HepG2 (cell line): ENCODE results near the gene SRSF3. TPM values are rescaled to one million over a fixed set of nuclear protein-coding genes. Genes with fewer than 3 reads are reported as not detected.

Experiments
- ARNT ChIP-seq: fragments of 450-650 bp; IDR thresholded peaks from 2 replicates; pipeline ENCODE4 v1.6.1; 2017
- BHLHE40 ChIP-seq: IDR thresholded peaks from 2 replicates; pipeline ENCODE4 v1.6.1; 2011; ENCODE audit warnings: low read length, improper control_type of control experiment
- SYNCRIP ChIP-seq: fragments of 200-400 bp; formaldehyde crosslinking; IDR thresholded peaks from 2 replicates; pipeline ENCODE4 v1.6.1; 2018; ENCODE audit warnings: mild to moderate bottlenecking, low read depth, low read length; ENCODE audit not compliant: insufficient read depth
- ZNF589 ChIP-seq: sonication (generic); formaldehyde crosslinking; conservative IDR thresholded peaks from 2 replicates; pipeline ENCODE4 v1.8.0; 2022; ENCODE audit warnings: mild to moderate bottlenecking, moderate library complexity, missing genetic modification reagents
- ZNF614 ChIP-seq: IDR thresholded peaks from 2 replicates; pipeline ENCODE4 v1.6.1; 2018; ENCODE audit warnings: missing biosample characterization, missing genetic modification reagents, inconsistent platforms, borderline replicate concordance
- ZNF616 ChIP-seq: sonication (generic); formaldehyde crosslinking; IDR thresholded peaks from 2 replicates; pipeline ENCODE4 v1.5.0; 2020; ENCODE audit warnings: low read depth, mild to moderate bottlenecking, missing genetic modification reagents
- polyA plus RNA-seq, 8 experiments: library from polyadenylated mRNA; depleted of rRNA in 3 of 8; stranded (reverse) in 7 of 8; unstranded in 1 of 8; fragments of >200 nt; fragmentation: Illumina TruSeq in 4 of 8; extraction: Trizol in 4 of 8; gene quantifications; 2 replicates each; pipeline versions ENCODE4 v1.2.1 to v1.2.3, GENCODE V29; 2011 to 2016; ENCODE audit warnings: low read depth in 4 of 8, missing spikeins in 1 of 8, mixed read lengths in 1 of 8; ENCODE audit not compliant: insufficient read depth in 1 of 8
- total RNA-seq, 5 experiments: library from RNA; depleted of rRNA; stranded (reverse); fragments of >200 nt; fragmentation: Illumina TruSeq; extraction: Trizol; gene quantifications; 2 replicates each; pipeline ENCODE4 v1.2.3, GENCODE V29; 2016; ENCODE audit warnings: low read depth in 1 of 5
- TF ChIP-seq, protein P1 (sequence below), 2 experiments: fragments of 450-650 bp in 1 of 2; sonication (generic) in 1 of 2; formaldehyde crosslinking in 1 of 2; IDR thresholded peaks; 2 replicates each; pipeline versions ENCODE4 v1.6.1 to v1.8.0; 2016 to 2022; ENCODE audit warnings: antibody characterized with exemption in 1 of 2, mild to moderate bottlenecking in 1 of 2, missing genetic modification reagents in 1 of 2
- TF ChIP-seq, protein P2 (sequence below): sonication (generic); formaldehyde crosslinking; IDR thresholded peaks from one replicate; pipeline ENCODE4 v1.5.1; 2020; ENCODE audit warnings: mild to moderate bottlenecking, missing genetic modification reagents; ENCODE audit errors: not compliant biosample characterization
- TF ChIP-seq, protein P3 (sequence below): sonication (generic); IDR thresholded peaks from 2 replicates; pipeline ENCODE4 v1.6.1; 2016; ENCODE audit warnings: low read depth, borderline replicate concordance

SRSF3 gene
- total and polyA plus RNA-seq, 2 of the 13 experiments (the other 11 are each of a cell fraction or from before 2014, with no cell fraction given), result 206 to 684 TPM

GRCh38 chr6:36546920-36547645 is 47.1 kb upstream of the SRSF3 start, which contains the start of gene STK38 (continued):
- TF ChIP-seq ARNT (no peak), SYNCRIP (no peak), ZNF589 (CRISPR knock-in tag) (no peak), BHLHE40 (no peak), ZNF616 (CRISPR knock-in tag) (0 out of 2 replicates have a peak, but pooled peaks have one; percentile 39), ZNF614 (peak; percentile 80; the same call in 1 of the 2 replicates)
- TF ChIP-seq, protein P1, sequence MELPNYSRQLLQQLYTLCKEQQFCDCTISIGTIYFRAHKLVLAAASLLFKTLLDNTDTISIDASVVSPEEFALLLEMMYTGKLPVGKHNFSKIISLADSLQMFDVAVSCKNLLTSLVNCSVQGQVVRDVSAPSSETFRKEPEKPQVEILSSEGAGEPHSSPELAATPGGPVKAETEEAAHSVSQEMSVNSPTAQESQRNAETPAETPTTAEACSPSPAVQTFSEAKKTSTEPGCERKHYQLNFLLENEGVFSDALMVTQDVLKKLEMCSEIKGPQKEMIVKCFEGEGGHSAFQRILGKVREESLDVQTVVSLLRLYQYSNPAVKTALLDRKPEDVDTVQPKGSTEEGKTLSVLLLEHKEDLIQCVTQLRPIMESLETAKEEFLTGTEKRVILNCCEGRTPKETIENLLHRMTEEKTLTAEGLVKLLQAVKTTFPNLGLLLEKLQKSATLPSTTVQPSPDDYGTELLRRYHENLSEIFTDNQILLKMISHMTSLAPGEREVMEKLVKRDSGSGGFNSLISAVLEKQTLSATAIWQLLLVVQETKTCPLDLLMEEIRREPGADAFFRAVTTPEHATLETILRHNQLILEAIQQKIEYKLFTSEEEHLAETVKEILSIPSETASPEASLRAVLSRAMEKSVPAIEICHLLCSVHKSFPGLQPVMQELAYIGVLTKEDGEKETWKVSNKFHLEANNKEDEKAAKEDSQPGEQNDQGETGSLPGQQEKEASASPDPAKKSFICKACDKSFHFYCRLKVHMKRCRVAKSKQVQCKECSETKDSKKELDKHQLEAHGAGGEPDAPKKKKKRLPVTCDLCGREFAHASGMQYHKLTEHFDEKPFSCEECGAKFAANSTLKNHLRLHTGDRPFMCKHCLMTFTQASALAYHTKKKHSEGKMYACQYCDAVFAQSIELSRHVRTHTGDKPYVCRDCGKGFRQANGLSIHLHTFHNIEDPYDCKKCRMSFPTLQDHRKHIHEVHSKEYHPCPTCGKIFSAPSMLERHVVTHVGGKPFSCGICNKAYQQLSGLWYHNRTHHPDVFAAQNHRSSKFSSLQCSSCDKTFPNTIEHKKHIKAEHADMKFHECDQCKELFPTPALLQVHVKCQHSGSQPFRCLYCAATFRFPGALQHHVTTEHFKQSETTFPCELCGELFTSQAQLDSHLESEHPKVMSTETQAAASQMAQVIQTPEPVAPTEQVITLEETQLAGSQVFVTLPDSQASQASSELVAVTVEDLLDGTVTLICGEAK (IDR thresholded peaks at IDR 0.05), result no peak
- TF ChIP-seq, protein P1 (CRISPR knock-in tag; IDR thresholded peaks at IDR 0.05), result no peak; the same call in 1 of the 2 replicates
- TF ChIP-seq, protein P2, sequence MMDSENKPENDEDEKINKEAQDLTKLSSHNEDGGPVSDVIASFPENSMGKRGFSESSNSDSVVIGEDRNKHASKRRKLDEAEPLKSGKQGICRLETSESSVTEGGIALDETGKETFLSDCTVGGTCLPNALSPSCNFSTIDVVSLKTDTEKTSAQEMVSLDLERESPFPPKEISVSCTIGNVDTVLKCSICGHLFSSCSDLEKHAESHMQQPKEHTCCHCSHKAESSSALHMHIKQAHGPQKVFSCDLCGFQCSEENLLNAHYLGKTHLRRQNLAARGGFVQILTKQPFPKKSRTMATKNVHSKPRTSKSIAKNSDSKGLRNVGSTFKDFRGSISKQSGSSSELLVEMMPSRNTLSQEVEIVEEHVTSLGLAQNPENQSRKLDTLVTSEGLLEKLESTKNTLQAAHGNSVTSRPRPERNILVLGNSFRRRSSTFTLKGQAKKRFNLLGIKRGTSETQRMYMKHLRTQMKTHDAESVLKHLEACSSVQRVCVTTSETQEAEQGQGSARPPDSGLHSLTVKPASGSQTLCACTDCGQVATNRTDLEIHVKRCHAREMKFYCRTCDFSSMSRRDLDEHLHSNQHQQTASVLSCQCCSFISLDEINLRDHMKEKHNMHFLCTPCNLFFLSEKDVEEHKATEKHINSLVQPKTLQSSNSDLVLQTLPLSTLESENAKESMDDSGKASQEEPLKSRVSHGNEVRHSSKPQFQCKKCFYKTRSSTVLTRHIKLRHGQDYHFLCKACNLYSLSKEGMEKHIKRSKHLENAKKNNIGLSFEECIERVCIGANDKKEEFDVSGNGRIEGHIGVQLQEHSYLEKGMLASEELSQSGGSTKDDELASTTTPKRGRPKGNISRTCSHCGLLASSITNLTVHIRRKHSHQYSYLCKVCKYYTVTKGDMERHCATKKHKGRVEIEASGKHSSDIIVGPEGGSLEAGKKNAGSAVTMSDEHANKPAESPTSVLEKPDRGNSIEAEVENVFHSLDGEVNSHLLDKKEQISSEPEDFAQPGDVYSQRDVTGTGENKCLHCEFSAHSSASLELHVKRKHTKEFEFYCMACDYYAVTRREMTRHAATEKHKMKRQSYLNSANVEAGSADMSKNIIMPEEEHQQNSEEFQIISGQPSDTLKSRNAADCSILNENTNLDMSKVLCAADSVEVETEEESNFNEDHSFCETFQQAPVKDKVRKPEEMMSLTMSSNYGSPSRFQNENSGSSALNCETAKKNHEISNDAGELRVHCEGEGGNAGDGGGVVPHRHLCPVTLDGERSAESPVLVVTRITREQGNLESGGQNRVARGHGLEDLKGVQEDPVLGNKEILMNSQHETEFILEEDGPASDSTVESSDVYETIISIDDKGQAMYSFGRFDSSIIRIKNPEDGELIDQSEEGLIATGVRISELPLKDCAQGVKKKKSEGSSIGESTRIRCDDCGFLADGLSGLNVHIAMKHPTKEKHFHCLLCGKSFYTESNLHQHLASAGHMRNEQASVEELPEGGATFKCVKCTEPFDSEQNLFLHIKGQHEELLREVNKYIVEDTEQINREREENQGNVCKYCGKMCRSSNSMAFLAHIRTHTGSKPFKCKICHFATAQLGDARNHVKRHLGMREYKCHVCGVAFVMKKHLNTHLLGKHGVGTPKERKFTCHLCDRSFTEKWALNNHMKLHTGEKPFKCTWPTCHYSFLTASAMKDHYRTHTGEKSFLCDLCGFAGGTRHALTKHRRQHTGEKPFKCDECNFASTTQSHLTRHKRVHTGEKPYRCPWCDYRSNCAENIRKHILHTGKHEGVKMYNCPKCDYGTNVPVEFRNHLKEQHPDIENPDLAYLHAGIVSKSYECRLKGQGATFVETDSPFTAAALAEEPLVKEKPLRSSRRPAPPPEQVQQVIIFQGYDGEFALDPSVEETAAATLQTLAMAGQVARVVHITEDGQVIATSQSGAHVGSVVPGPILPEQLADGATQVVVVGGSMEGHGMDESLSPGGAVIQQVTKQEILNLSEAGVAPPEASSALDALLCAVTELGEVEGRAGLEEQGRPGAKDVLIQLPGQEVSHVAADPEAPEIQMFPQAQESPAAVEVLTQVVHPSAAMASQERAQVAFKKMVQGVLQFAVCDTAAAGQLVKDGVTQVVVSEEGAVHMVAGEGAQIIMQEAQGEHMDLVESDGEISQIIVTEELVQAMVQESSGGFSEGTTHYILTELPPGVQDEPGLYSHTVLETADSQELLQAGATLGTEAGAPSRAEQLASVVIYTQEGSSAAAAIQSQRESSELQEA (CRISPR knock-in tag), result peak; percentile 83
- TF ChIP-seq, protein P3, sequence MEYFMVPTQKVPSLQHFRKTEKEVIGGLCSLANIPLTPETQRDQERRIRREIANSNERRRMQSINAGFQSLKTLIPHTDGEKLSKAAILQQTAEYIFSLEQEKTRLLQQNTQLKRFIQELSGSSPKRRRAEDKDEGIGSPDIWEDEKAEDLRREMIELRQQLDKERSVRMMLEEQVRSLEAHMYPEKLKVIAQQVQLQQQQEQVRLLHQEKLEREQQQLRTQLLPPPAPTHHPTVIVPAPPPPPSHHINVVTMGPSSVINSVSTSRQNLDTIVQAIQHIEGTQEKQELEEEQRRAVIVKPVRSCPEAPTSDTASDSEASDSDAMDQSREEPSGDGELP, result no peak; the same call in 1 of the 2 replicates
